ENCODE data around the gene PODN.

PODN gene

DNA sequence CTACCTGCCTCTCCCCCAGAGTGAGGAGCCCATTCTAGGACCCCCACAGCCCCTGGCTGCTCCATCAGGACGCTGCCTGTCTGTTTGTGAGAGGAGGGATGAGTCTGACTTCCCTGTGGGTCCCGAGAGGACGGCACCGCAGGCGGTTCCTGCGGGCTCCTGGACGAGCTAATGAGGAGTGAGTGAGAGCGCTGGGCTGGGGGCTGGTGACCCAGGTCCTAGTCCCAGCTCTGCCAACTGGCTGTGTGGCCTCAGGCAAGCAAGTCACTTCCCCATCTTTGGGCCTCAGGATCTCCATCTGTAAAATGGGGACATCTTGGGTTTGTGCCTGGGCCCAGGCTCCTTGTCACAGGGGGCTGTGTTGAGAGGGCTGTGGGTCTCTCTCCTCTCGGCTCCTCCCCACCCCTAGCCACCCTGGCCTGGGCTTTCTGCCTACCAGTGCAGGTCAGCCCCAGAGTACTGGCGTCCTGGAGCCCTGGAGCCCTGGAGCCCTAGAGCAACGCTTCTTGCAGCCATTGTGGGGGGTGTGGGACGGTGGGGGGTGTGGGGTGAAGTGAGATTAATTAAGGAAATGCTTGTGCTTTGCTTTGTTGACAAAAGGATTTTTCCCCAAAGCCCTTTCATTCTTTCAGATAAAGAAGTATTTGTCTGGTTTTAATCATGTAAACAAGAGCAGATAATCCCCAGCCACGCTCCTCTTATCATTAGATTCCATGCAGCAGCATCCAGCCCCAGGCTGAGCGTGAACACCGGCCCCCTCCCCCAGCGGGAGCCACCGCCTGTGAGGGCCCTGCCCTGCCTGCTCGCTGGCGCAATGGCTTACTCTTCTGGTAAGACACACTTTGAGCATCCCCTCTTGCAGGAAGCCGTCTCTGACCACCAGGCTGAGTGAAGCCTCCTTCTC, 53.6 kb downstream of the PODN start:
- DNase-seq = no peak

DNA sequence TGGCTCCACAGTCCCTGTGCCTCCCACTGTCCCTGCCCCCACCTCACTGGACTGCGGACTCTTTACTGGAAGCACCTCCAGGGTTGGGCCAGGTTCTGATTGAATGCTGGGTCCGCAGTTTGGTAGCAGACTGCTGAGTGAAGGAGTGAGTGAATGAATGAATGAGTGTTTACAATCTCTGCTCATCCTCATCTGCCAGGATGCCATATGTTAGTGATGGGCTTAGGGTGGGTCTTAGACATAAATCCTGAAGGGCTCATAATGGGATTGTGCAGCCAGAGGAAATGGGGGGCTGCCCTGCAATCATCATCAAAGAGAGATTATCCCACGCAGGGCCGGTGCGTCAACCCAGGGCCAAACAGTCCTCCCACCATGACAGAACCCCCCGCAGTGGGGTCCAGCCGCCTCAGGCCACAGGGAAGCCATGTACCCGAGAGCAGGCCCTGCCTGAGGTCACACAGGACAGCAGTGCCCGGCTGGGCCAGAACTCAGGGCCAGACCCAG, 54.3 kb downstream of the PODN start:
- DNase-seq = no peak

DNA sequence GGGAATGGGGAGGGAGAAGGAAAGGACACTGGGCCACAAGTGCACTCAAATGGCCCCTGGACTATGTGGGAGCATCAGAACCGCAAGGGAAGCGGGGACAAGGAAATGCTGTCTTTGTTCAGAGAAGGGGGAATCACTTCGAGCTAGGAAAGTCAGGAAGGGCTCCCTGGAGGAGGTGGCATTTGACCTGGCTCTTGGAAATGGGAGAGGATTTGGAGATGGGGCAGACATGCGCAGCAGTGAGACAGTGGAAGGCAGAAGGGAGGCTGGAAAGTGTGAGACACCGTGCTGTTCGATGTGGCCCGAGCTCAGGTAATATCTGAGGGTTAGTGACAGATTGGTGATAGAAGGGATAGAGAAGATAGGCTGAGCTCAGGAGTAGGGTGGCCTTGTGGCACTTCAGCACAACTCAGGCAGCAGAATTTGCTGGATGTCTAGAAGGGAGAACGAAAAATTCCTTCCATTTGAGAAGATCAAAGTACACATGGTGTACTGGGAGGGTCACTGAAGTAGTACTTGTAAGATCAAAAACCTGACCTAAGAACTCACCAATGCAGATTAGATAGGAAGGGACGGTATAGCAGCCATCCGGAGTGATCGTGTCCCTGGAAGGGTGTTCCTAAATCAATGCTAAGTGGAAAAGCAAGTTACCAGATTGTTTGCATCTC, 55.1 kb downstream of the PODN start:
- DNase-seq = no peak

DNA sequence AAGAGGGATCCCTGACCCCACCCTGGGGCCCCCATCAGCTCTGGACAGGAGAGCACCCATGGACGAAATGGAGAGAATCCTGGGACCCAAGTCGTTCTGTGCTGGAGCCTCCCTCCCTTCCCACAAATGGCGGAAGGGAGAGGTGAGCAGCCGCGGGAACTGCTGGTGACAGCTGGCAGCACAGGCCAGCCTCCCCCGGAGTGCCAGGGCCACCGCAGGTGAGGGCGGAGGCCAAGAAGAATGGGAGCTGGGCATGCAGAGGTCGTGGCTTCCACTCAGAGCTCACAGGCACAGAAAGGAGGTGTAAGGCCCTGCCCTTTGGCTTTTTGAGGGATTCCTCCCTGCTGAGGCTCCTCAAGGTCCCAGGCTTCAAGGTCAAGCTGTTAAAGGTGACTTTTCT, 55.8 kb downstream of the PODN start:
- DNase-seq = no peak

DNA sequence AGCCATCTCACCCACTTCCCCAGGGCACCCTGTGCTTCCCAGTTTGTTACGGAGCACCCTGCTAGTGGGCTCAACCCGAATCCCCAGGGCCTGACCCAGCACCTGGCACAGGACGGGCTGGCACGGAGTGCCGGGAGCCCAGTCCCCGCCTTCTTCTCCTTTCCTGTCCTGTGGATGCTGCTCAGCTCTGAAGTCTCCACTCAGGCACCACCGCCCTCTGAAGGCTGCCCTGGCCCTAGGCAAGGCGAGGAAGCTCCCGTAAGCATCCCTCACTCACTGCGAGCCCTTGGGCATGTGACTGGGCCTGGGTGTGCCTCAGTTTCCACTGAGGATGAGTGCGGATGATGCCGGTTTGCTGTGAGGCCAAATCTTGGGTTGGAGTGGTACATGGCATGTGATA, 58.6 kb downstream of the PODN start:
- DNase-seq = no peak

DNA sequence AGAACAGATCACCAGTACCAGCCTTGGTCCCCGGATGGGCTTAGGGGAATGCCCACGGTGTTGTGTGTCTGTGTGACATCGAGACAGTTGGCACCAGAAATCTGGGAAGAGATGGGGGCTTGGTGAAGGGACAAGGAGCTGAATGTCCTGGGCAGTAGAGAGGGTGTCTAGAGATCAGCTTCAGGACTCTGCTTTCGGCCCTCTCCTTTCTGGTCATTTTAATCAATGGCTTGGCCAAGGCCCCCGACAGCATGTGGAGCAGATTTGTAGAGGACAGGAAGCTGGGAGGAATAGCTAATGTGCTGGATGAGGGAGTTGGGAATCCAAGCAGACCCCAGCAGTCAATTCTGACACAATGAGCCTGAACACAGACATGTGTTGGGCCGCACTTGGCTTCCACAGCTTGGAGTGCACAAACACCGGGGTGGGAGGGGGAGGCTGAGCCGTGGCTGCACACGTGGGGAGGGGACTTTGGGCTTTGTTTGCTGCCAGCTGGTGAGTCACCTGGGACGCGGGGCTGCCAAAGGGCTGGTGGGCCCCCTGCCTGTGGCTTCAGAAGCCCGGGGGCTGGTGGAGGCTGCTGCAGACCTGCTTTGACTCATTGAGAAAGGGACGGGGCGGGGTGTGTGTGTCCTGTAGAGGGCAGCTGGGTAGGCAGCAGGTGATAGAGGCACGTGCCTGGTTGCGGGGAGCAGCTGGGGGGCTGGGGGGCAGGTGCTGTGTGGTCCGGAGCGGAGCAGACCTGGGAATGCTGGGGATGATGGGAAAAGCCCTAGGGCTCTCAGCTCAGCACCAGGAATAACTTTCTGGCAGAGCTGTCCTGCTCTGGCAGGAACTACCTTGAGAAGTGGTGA, 59.5 kb downstream of the PODN start:
- DNase-seq = no peak

DNA sequence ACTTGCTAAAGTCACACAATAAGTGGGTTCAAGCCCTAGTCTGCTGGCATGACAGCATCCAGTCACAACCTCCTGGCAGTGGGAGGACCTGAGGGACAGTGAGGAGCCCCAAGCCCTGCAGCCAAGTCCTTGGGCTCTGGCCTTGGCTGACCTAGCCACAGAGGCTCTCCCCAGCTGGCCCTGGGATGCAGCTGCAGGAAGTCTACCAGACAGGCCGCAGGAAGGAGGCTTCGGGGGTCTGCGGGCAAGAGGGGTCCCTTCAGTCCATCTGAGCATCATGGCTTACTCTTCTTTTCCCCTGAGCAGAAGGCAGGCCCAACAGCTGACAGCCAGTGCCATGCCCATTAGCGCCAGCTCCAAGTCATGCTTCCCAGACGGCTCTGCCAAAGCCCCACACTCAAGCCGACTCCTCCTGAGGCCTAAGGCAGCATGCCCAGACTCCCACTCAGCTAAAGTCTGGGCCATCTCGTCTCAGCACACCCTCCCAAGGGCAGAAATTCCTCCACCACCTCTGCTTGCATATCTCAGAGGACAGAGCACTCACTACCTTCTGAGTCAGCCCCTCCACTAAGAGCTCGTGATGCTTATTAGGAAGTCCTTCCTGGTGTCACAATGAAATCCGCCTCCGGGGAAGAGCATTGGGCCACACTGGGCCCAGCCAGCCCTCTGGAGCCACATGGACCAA, 60.3 kb downstream of the PODN start:
- no peak for DNase-seq

DNA sequence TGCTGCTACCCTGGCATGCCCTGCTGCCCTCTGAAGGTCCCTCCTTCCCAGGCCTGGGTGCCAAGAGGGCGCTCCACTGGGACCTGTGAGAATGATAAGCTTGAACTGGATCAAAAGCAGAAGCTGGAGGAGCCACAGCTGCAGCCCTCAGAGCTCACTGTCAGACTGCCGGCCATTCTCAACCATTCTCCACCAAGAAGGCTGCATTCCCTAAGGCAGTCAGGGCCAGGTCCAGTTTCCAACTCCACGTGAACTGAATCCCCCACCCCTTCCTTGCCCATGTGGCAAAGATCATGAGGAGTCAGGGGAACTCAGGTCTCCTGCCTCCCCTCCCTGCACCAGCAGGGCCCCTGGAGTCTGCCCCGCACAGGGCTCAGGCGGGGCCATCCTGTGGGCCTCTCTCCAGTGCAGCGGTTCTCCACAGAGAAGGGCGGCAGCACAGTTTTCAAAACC, 61.0 kb downstream of the PODN start:
- DNase-seq = no peak

DNA sequence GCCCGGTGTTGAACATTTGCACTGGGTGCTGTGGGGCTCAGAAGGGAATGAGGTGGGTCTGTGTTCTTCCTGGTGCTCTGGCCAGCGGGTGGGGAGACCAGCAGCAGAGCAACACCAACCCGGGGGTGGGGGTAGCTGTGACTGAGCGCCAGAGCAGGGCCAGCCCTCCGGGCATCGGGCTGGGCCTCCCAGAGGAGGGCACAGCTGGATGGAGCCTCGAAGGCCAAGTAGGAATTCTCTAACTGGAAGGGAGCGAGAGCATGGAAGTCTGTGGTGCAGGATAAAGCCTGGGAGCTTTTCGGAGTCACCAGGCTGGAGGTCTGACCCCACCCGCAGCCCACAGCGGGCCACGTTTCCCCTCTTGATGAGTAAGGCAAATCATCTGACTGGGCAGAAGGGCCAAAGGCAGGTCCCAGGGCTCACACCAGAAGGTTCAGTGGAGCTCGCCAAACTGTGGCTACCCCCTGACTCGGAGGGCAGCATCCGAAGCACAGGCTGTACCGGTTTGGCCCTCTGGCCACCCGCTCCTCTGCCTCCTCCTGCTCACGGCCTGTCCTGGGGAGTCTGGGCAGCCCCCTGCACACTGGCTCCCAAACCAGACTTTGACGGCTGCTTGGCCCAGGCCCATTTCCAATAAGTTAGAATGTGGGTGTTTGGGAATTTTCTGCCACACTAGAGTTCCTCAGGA, 61.6 kb downstream of the PODN start:
- no peak for DNase-seq

DNA sequence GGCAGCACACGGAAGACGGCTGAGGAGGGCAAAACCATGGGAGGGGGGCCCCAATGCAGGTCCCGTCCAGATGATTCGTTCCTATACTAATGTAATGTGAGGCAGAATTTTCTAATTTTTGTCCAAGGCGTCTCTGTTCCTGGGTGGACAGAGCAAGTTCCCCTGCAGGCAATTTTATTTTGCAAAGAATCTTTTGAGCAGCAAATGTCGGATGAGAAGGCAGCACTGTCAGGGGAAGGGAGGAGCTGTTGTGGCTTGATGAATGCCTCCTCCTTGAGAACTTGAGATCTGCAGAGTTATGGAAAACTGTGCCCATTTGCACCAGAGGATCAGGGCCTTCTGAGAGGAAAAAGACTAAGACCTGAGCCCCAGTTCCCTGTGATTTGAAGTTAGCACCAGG, 63.1 kb downstream of the PODN start:
- DNase-seq = no peak

DNA sequence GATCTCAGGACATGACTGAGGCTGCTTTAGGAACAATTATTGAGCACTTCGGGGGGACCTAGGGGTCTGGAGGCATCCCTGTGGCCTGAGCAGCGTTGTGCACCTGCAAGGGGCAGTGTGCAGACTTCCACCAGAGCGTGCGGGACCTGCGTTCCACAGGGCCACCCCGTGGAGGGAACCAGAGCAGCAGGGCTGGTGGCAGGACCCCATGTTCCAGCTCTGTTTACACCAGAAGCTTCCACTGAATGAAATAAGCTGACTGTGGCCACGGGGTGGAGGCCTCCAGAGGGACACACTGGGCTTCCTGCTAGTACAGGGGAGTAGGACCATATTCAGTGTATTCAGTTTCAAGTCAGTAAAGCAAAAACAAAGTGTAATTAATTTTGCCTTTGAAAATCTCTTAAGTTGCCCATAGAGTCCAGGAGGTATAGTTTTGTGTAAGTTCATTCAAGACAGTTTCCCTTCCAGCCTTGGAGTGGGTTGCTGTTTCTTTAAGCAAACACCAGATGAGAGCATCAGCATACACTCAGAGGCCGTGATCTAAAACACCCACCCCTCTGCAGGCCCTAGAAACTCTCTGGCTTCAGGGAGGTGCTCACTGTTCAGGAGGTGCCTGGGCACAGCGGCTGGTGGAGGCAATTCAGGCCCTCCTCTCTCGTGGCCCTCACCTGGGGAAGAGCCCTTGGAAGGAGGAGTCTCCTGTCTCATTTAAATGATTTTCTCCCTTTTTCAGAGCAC, 63.8 kb downstream of the PODN start:
- no peak for DNase-seq

DNA sequence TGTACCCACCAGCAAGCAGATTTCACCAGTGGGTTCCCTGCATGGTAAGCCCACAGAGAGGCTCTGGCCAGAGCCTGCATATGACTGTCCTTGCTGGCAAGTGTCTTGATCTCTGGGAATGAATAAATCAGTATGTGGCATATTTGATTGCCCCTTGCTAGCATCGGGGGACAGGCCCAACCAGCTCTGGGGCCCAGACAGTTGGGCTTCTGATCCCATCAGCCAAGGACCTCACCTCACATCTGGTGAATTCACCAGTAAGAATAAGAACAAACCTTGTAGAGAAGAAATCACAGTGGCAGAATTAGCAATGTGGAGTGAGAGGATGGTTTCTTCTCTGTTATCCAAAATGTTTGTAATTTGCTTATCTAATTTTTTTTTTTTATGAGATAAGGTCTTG, 64.5 kb downstream of the PODN start:
- no peak for DNase-seq

DNA sequence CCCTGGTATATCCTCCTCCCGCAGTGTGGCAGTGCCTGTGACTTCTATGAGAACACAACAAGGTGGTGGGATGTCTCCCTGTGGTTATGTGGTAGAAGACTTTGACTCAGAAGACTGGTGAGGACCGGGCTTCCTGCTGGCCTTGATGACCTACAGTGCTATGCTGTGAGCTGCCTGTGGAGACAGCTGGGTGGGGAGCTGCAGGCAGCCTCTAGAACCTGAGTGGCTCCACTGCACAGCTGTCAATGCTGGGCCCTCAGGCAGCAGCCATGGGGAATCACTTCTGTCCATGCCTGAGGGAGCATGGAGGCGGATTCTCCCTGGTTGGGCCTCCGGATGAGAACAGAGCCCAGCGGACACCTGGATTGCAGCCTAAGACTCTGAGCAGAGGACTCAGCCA, 65.5 kb downstream of the PODN start:
- DNase-seq = no peak

DNA sequence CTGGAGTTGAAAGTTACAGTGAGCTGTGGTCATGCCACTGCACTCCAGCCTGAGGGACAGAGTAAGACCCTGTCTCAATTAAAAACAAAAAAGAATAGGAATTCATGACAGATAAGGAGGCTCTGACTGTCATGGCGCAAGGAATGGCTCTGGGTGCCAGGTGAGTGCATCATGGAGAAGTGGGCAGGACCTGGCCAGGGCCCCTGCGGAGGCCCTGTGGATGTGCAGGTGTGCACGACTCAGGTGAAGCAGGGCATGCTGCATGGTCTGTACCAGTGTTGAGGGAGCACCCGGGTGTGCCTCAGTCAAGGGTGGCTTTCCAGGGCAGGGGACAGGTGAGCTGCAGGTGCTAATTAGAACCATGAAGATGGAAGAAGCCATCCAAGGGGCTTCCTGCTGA, 66.4 kb downstream of the PODN start:
- DNase-seq = no peak

DNA sequence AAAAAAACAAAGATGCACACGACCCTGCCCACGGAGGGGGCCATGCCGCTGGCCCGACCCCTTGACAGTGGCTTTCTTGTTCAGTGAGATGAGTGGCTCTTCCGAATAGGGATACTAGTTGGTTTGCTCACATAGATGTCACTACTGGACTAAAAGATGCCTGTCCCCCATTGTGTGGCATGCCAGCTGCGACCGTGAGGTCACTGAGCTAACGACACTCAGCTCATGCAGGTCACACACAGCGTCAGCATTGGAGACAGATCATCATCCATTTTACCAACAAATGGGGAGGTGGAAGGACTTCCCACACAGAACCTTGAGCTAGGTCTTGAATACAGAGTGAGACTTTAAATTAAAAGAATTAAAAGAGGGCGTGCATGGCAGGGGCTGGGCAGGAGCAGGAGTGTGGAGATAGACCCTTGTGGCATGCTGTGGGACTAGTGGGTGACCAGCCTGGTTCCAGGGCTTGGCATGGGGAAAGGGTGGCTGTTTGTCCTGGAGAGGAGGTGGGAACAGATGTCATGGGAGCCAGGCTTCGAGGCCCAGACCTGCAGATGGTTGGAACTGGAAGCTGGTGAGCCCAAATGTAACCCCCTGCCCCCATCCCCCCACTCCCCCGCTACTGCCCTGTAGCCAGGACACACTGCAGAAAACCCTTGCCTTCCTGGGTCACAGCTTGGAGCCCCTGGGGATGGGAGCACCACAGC, 68.0 kb downstream of the PODN start:
- DNase-seq = no peak

DNA sequence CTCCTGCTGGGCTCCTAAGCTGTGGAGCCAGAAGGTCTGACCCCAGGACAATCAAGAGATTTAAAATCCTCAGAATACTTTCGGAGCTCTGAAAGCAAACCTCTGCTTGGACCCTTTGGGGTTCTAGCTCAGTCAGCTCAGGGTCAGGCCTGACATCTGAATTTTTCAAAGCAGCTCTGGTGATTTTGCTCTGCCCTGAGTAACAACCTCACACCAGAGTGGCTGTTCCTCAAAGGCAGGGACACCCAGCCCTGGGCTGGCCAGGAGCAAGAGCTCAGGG, 68.5 kb downstream of the PODN start:
- no peak for DNase-seq

DNA sequence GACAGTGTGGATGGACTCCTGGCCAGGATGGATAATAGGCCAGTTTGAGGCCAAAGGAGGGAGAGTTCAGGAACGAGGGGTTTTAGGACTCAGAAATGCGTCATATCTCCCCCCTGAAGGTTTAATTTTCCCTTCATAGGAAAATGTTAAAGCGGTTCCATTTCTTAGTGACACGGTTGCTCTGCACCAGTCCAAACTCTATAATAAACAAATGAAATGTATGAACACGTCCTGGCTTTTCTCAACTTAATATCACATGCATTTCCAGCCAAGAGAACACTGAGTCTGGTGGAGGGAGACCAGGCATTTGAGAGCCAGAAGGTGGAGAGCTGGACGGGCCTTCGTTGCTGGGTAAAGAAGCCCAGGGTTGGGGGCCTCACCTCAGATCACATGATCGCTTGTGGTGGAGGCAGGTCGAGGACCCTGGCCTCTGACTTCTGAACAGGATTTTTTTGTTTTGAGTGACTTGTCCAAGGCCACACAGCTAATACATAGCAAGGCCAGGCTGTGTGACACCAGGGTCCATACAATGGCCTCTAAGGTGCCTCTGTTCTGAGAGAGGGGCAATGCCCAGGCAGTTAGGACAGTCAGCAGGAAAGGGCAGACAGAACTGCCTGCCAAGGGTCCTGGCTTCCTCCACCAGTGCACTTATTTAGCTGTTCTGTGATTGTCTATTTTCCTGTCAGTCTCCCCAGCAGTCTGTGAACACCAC, 69.0 kb downstream of the PODN start:
- DNase-seq = no peak

DNA sequence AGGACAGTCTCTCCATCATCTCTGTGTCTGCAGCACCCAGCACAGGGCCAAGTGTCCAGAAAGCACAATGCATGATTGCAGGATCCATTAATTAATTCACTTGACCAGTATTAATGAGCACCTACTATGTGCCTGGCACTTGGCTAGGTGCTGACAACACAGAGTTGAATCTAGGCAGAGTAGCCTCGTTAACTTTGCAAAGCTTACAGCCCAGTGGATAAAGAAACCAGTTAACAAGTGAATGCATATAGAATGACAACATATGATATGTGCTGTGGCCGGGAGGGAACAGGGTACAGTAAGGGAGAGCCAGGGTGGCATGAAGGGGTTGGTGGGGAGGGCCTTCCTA, 69.6 kb downstream of the PODN start:
- DNase-seq = no peak

DNA sequence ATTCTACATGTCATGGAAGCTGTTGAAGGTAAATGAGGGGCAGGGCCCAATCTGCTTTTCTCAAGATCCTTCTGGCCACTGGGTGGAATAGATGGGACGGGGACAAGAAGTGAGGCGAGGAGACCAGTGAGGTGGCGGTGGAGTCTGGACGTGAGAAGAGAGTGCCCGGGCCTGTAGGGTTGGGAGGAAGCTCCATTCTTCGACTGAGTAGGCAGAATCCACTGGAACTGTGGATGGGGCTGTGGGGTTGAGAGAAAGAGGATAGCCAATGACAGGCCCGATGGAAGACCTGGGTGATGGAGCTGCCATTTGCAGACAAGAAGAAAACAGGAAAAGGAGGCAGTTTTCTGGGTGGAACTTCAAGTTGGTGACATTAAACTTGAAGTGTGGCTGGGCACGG, 70.2 kb downstream of the PODN start:
- no peak for DNase-seq
